Measurements from ENCODE around the gene NAPG. TPM values are rescaled to one million over a fixed set of nuclear protein-coding genes. Genes with fewer than 3 reads are reported as not detected.
"Not testable (repeated sequence)": the region's sequence is repeated elsewhere in the genome, so short reads cannot be mapped to it uniquely, and the experiment has no call there.

NAPG gene
- total RNA-seq, 2 experiments from 2014 or later = 35.8 to 36.9 TPM

GRCh38 chr18:10495936-10496335 lies 29.9 kb upstream of the NAPG start:
- CTCF ChIA-PET = no interaction called here
- POLR2A ChIA-PET = no interaction called here
- peaks cover 5% of the 10 kb centered on the region for H3K4me1 Mint-ChIP-seq
- H3K27me3 Mint-ChIP-seq = peaks cover 17% of the 10 kb centered on the region
- no peaks in the 10 kb centered on the region for H3K9me3 Mint-ChIP-seq
- H3K4me3 Mint-ChIP-seq = no peak overlapping the region
- no peaks in the 10 kb centered on the region for H3K36me3 Mint-ChIP-seq (ENCODE audit: low read depth)
- DNase-seq = no peak
- H3K27ac Mint-ChIP-seq = no peak overlapping the region

GRCh38 chr18:10497206-10497749 lies 28.5 kb upstream of the NAPG start:
- H3K27ac Mint-ChIP-seq = no peak overlapping the region
- no peaks in the 10 kb centered on the region for H3K36me3 Mint-ChIP-seq (ENCODE audit: low read depth)
- POLR2A ChIA-PET = interaction anchor here (0.6 kb wide), 1 partner anchor 88 kb away, joined by 3 read pairs; no protein-coding TSS in a partner anchor
- H3K4me1 Mint-ChIP-seq = peaks cover 5% of the 10 kb centered on the region
- H3K4me3 Mint-ChIP-seq = no peak overlapping the region
- no peak for DNase-seq
- no peaks in the 10 kb centered on the region for H3K9me3 Mint-ChIP-seq
- peaks cover 25% of the 10 kb centered on the region for H3K27me3 Mint-ChIP-seq
- CTCF ChIA-PET = no interaction called here

DNA sequence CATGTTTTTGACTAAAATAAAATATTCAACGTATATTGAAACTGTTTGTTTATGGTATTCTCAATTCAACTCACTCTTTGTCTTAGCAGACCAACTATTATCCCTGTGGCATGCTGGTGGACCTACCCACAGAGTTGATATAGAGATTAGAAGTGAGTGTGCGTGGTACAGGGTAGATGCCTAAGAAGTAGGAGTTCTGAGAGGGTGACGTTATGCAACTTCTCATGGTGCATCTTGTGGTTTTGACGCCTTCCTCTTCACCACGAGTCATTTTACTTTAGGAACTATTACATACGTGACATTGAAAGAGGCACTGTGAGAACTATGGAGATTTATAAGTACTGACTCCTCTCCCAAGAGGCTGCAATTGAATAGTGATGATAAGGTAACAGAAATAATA lies 26.6 kb upstream of the NAPG start:
- ChIA-PET CTCF (no interaction called here), POLR2A (no interaction called here)
- Mint-ChIP-seq H3K4me3 (no peak overlapping the region), H3K4me1 (peaks cover 5% of the 10 kb centered on the region), H3K27ac (no peak overlapping the region), H3K36me3 (ENCODE audit: low read depth) (no peaks in the 10 kb centered on the region), H3K9me3 (no peaks in the 10 kb centered on the region), H3K27me3 (peaks cover 34% of the 10 kb centered on the region)
- DNase-seq = no peak

DNA sequence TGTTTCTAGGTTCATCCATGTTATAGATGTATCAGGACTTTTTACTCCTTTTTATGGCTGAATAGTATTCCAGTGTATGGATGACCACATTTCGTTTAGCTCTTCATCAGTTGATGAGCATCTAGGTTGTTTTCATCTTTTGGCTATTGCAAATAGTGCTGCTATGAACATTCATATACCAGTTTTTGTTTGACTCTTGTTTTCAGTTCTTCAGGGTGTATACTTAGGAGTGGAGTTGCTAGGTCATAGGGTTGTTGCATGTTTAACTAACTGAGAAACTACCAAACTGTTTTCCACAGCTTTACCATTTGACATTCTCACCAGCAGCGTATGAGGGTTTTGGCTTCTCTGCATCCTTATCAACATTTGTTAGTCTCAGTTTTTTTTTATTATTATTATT lies 25.8 kb upstream of the NAPG start:
- Mint-ChIP-seq H3K4me3 (no peak overlapping the region), H3K27ac (no peak overlapping the region), H3K4me1 (peaks cover 5% of the 10 kb centered on the region), H3K9me3 (no peaks in the 10 kb centered on the region), H3K36me3 (ENCODE audit: low read depth) (no peaks in the 10 kb centered on the region), H3K27me3 (peaks cover 34% of the 10 kb centered on the region)
- POLR2A ChIA-PET = no interaction called here
- CTCF ChIA-PET = no interaction called here
- no peak for DNase-seq

DNA sequence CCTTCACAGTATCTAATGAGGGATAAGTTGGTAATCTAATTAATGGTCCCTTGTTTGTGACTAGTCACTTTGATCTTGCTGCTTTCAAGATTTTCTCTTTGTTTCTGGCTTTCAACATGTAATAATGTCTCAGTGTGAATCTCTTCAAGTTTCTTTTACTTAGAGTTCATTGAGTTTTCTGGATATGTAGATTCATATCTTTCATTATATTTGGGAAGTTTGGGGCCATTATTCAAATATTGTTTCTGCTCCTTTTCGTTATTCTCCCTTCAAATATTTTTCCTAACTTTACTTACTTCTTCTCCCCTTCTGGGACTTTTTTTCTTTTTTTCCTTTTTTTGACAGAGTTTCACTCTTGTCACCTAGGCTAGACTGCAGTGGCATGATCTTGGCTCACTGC lies 21.1 kb upstream of the NAPG start:
- Mint-ChIP-seq H3K27me3 (peaks cover 21% of the 10 kb centered on the region), H3K27ac (no peak overlapping the region), H3K36me3 (ENCODE audit: low read depth) (no peaks in the 10 kb centered on the region), H3K4me3 (no peak overlapping the region), H3K9me3 (peaks cover 9% of the 10 kb centered on the region), H3K4me1 (no peaks in the 10 kb centered on the region)
- ChIA-PET CTCF (no interaction called here), POLR2A (no interaction called here)
- DNase-seq = no peak

- POLR2A ChIA-PET; CTCF ChIA-PET; H3K27ac Mint-ChIP-seq; H3K4me1 Mint-ChIP-seq; H3K9me3 Mint-ChIP-seq; DNase-seq; H3K36me3 Mint-ChIP-seq (ENCODE audit: low read depth); H3K4me3 Mint-ChIP-seq: not testable (repeated sequence)
- H3K27me3 Mint-ChIP-seq = peaks cover 21% of the 10 kb centered on the region
These were observed 19.9 kb upstream of the NAPG start for GRCh38 chr18:10505892-10506291.

- POLR2A ChIA-PET = no interaction called here
- no peak overlapping the region for H3K27ac Mint-ChIP-seq
- peaks cover 6% of the 10 kb centered on the region for H3K27me3 Mint-ChIP-seq
- CTCF ChIA-PET = no interaction called here
- H3K4me1 Mint-ChIP-seq = no peaks in the 10 kb centered on the region
- H3K36me3 Mint-ChIP-seq (ENCODE audit: low read depth) = no peaks in the 10 kb centered on the region
- peaks cover 9% of the 10 kb centered on the region for H3K9me3 Mint-ChIP-seq
- DNase-seq = no peak
- H3K4me3 Mint-ChIP-seq = no peak overlapping the region
These were observed 17.2 kb upstream of the NAPG start for GRCh38 chr18:10508591-10508990.

DNA sequence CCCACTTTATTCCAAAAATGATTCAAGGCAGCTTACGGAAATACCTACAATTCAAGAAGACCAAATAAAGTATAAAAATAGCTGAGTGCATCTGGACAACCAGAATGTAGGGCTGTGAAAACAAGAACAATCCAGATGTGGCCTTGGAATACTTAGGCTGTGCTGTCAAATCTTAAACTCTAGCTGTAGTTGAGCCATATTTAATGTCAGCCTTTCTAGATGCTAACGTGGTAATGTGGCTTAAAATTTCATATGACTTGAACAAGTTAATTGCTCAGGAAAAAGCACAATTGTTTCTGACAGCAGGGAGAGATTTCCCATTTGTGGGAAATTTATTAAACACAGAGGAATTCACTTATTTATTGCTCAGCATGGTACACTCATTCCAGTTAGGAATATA lies 14.6 kb upstream of the NAPG start:
- no peak overlapping the region for H3K4me3 Mint-ChIP-seq
- CTCF ChIA-PET = no interaction called here
- POLR2A ChIA-PET = no interaction called here
- peaks cover 9% of the 10 kb centered on the region for H3K9me3 Mint-ChIP-seq
- no peak for DNase-seq
- no peaks in the 10 kb centered on the region for H3K4me1 Mint-ChIP-seq
- no peak overlapping the region for H3K27ac Mint-ChIP-seq
- no peaks in the 10 kb centered on the region for H3K36me3 Mint-ChIP-seq (ENCODE audit: low read depth)
- H3K27me3 Mint-ChIP-seq = peaks cover 17% of the 10 kb centered on the region

DNA sequence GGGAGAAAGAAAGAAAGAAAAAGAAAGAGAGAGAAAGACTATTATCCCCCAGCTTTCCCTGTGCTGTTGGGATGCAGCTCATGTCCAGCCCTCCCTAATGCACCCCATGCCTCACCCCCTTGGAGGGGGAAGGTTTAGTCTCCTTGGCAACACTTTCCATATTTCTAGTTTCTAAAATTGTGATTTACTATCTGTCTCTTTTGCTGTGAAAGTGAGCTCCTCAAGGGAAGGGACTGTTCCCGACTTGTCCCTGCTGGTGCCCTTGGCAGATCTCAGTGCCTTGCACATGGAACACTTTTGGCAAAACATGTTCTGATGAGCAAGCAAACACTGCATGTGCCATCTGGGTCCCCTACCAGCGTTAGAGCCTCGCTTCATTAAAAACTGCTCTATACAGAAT lies 11.7 kb upstream of the NAPG start:
- no peak overlapping the region for H3K4me3 Mint-ChIP-seq
- ChIA-PET POLR2A (interaction anchor here (1.2 kb wide), 1 partner anchor 12 kb away, joined by 3 read pairs; the partner anchor contains the start of gene NAPG), CTCF (no interaction called here)
- H3K36me3 Mint-ChIP-seq (ENCODE audit: low read depth) = no peaks in the 10 kb centered on the region
- H3K4me1 Mint-ChIP-seq = peaks cover under 1% of the 10 kb centered on the region
- no peaks in the 10 kb centered on the region for H3K9me3 Mint-ChIP-seq
- H3K27me3 Mint-ChIP-seq = peaks cover 36% of the 10 kb centered on the region
- no peak for DNase-seq
- no peak overlapping the region for H3K27ac Mint-ChIP-seq

GRCh38 chr18:10514601-10515000 lies 11.2 kb upstream of the NAPG start:
- H3K9me3 Mint-ChIP-seq = no peaks in the 10 kb centered on the region
- H3K4me3 Mint-ChIP-seq = no peak overlapping the region
- peaks cover 41% of the 10 kb centered on the region for H3K27me3 Mint-ChIP-seq
- ChIA-PET CTCF (no interaction called here), POLR2A (interaction anchor here (1.2 kb wide), 1 partner anchor 11 kb away, joined by 3 read pairs; the partner anchor contains the start of gene NAPG)
- peaks cover 3% of the 10 kb centered on the region for H3K4me1 Mint-ChIP-seq
- no peaks in the 10 kb centered on the region for H3K36me3 Mint-ChIP-seq (ENCODE audit: low read depth)
- no peak for DNase-seq
- no peak overlapping the region for H3K27ac Mint-ChIP-seq

DNA sequence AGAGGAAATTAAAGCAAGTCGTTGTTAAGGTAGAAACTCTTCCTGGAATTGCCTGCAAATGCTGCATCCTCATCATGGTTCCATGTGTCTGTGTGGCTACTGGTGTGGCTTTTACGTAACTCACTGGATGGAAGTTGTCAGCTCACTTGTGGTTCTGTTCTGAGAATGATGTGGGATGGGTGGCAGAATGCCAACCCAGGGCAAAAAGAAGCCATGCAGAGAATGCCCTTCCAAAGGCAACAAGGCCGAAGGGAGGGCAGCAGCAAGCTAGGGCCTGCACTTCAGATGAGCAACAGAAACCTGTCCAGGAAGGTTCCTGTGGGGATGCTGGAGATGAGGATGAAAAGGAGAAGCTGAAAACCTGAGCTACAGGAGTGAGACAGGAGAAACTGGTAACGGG lies 10.4 kb upstream of the NAPG start:
- CTCF ChIA-PET = no interaction called here
- Mint-ChIP-seq H3K4me3 (no peak overlapping the region), H3K4me1 (peaks cover 7% of the 10 kb centered on the region), H3K27me3 (peaks cover 45% of the 10 kb centered on the region), H3K27ac (no peak overlapping the region), H3K36me3 (ENCODE audit: low read depth) (no peaks in the 10 kb centered on the region), H3K9me3 (no peaks in the 10 kb centered on the region)
- no peak for DNase-seq
- POLR2A ChIA-PET = no interaction called here

DNA sequence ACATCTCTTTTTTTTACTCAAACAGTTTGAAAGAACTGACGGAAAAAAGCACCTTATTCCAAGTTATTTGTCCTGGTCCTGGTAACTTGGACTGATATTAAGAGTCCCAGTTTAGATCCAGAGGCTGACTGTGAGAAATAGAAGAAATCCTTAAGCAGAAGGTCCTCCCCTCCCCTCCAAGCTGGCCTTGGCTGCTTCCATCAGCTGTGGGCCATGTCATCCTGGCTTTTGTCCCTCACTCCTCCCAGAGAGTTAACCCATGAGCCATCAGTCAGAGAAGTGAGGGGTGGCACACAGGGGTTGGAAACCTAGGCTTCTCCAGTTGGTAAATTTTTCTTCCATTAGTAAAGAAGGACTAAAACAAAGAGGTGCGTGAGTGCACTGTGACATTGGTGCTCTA lies 9.7 kb upstream of the NAPG start:
- POLR2A ChIA-PET = no interaction called here
- Mint-ChIP-seq H3K36me3 (ENCODE audit: low read depth) (no peaks in the 10 kb centered on the region), H3K4me1 (peaks cover 7% of the 10 kb centered on the region), H3K9me3 (no peaks in the 10 kb centered on the region), H3K27me3 (peaks cover 45% of the 10 kb centered on the region), H3K27ac (no peak overlapping the region), H3K4me3 (no peak overlapping the region)
- no peak for DNase-seq
- CTCF ChIA-PET = interaction anchor here (1.8 kb wide), 1 partner anchor 25 kb away, joined by 4 read pairs; no protein-coding TSS in a partner anchor

DNA sequence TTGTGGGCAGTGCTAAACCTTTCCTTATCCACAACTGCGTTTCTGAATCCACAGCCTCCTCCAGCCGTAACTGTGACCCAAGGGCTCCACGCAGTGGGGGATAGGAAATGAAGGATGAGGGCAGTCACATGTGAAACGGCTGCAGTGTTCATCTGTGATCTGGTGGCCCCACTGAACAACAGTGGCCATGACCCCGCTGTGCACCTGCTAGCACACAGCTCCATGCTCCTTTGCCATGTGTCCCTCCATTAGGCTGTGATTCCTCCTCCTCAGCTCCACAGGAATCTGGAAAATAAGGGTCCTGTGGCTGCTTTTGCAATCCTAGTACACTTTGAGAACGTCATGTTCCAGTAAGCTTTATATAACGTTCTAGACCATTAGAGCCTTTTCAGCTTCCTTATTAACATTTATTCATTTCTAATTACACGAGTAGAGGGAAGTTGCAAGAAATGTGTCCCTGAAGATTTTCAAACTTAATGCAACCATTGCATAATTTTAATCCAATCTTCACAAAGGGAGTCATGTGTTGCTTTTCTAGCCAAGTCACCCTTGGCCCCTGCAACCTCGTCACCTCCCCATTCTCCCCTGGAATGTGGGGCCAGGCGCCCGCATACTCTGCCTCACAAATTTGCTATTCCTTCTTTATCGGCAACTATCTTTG lies 7.1 kb upstream of the NAPG start:
- H3K27me3 Mint-ChIP-seq = peaks cover 52% of the 10 kb centered on the region
- H3K27ac Mint-ChIP-seq = no peak overlapping the region
- POLR2A ChIA-PET = no interaction called here
- CTCF ChIA-PET = interaction anchor here (1.2 to 3.1 kb wide), 3 partner anchors 17 to 547 kb away, joined by 3 to 25 read pairs (median 3); no protein-coding TSS in a partner anchor
- no peak overlapping the region for H3K4me3 Mint-ChIP-seq
- peaks cover 7% of the 10 kb centered on the region for H3K4me1 Mint-ChIP-seq
- H3K36me3 Mint-ChIP-seq (ENCODE audit: low read depth) = no peaks in the 10 kb centered on the region
- no peaks in the 10 kb centered on the region for H3K9me3 Mint-ChIP-seq
- no peak for DNase-seq

GRCh38 chr18:10519366-10519765 lies 6.5 kb upstream of the NAPG start:
- no peak overlapping the region for H3K4me3 Mint-ChIP-seq
- no peaks in the 10 kb centered on the region for H3K9me3 Mint-ChIP-seq
- peaks cover 8% of the 10 kb centered on the region for H3K4me1 Mint-ChIP-seq
- no peaks in the 10 kb centered on the region for H3K36me3 Mint-ChIP-seq (ENCODE audit: low read depth)
- ChIA-PET CTCF (interaction anchor here (1.0 to 3.1 kb wide), 2 partner anchors 16 to 548 kb away, joined by 4 to 25 read pairs; no protein-coding TSS in a partner anchor), POLR2A (no interaction called here)
- peaks cover 52% of the 10 kb centered on the region for H3K27me3 Mint-ChIP-seq
- DNase-seq = no peak
- no peak overlapping the region for H3K27ac Mint-ChIP-seq
